Endothelial cell of umbilical vein (primary cell): Measurements from ENCODE around the gene NEK7. TPM values are rescaled to one million over a fixed set of nuclear protein-coding genes. Genes with fewer than 3 reads are reported as not detected.

Experiments
- BruUV-seq: library from RNA; stranded (reverse); fragments of 400-500 nt; replicated peaks from 2 replicates; lab custom pipeline; 2021; lab: Mats Ljungman, UMichigan
- CTCF ChIA-PET: fragments of 300-600, 350-600 bp; sonication (Branson Sonifier 250); formaldehyde crosslinking; loops from one replicate; lab custom pipeline; 2021; ENCODE audit warnings: antibody characterized with exemption, inconsistent platforms; lab: Charles Lee
- POLR2A ChIA-PET: fragments of 300-600, 350-600 bp; sonication (Branson Sonifier 250); formaldehyde crosslinking; loops from one replicate; lab custom pipeline; 2021; ENCODE audit warnings: antibody characterized with exemption, inconsistent platforms; lab: Charles Lee
- DNase-seq: peaks from one replicate; pipeline ENCODE4 v3.0.0-alpha.2; 2011; ENCODE audit warnings: low read depth, low spot score
- FAIRE-seq: peaks from 2 replicates; lab custom pipeline; 2011; peaks lifted over from hg19 to GRCh38; lab: Jason Lieb, UNC
- H2AFZ ChIP-seq: 2 replicates; pipeline ENCODE4 v1.6.0; 2012; ENCODE audit warnings: low read depth, low read length, control low read depth, inconsistent platforms
- H3K27ac ChIP-seq: 2 replicates; pipeline ENCODE4 v1.5.1; 2011; ENCODE audit warnings: low read depth, mild to moderate bottlenecking, control low read depth, low read length, moderate library complexity; ENCODE audit not compliant: insufficient read depth
- H3K27me3 ChIP-seq, 2 experiments: 2 replicates each; pipeline versions ENCODE4 v1.6.0 to v1.6.1; 2011; ENCODE audit warnings: low read length in 2 of 2, mixed read lengths in 1 of 2; ENCODE audit not compliant: control insufficient read depth in 2 of 2, insufficient read depth in 2 of 2
- H3K36me3 ChIP-seq, 2 experiments: 2 replicates in 1 of 2; 3 replicates in 1 of 2; pipeline ENCODE4 v1.5.1; 2011; ENCODE audit warnings: low read length in 2 of 2, mild to moderate bottlenecking in 1 of 2, moderate library complexity in 1 of 2; ENCODE audit not compliant: control insufficient read depth in 2 of 2, insufficient read depth in 2 of 2; ENCODE audit errors: extremely low read depth in 1 of 2
- H3K4me1 ChIP-seq: 3 replicates; pipeline ENCODE4 v1.5.1; 2011; ENCODE audit warnings: mild to moderate bottlenecking, low read length; ENCODE audit not compliant: control insufficient read depth, insufficient read depth; ENCODE audit errors: extremely low read depth
- H3K4me2 ChIP-seq: 2 replicates; pipeline ENCODE4 v1.6.1; 2011; ENCODE audit warnings: low read length, control low read depth, mixed read lengths; ENCODE audit not compliant: insufficient read depth
- H3K4me3 ChIP-seq, 3 experiments: fragments of 200-600 bp in 1 of 3; sonication (generic), shearing (Covaris generic) in 1 of 3; replicated peaks in 1 of 3; 2 replicates each; pipeline ENCODE4 v1.5.1; 2011 to 2016; ENCODE audit warnings: control low read depth in 3 of 3, low read length in 3 of 3, mild to moderate bottlenecking in 2 of 3, inconsistent platforms in 1 of 3, low read depth in 1 of 3, moderate library complexity in 1 of 3; ENCODE audit not compliant: insufficient read depth in 1 of 3
- H3K79me2 ChIP-seq: 2 replicates; pipeline ENCODE4 v1.6.0; 2012; ENCODE audit warnings: low read length, inconsistent platforms; ENCODE audit not compliant: control insufficient read depth, insufficient read depth
- H3K9ac ChIP-seq: replicated peaks from 2 replicates; pipeline ENCODE3; 2011; ENCODE audit warnings: low read length, control low read depth; ENCODE audit not compliant: insufficient read depth; ENCODE audit errors: extremely low read depth
- H3K9me1 ChIP-seq: replicated peaks from 3 replicates; pipeline ENCODE4 v1.6.0; 2011; ENCODE audit warnings: mild to moderate bottlenecking, low read length; ENCODE audit not compliant: control insufficient read depth, insufficient read depth; ENCODE audit errors: extremely low read depth
- H3K9me3 ChIP-seq: replicated peaks from 2 replicates; pipeline ENCODE4 v1.5.1; 2012; ENCODE audit warnings: low read length, inconsistent platforms; ENCODE audit not compliant: control insufficient read depth, insufficient read depth
- H4K20me1 ChIP-seq: replicated peaks from 2 replicates; pipeline ENCODE3; 2011; ENCODE audit warnings: mild to moderate bottlenecking, low read length; ENCODE audit not compliant: control insufficient read depth, insufficient read depth; ENCODE audit errors: extremely low read depth
- EZH2 ChIP-seq: IDR thresholded peaks from 2 replicates; pipeline ENCODE4 v1.6.1; 2012; ENCODE audit warnings: borderline replicate concordance, low read depth, mild to moderate bottlenecking, moderate library complexity, low read length, inconsistent platforms; ENCODE audit not compliant: severe bottlenecking
- FOS ChIP-seq: IDR thresholded peaks from 2 replicates; pipeline ENCODE4 v1.6.1; 2011; ENCODE audit warnings: mild to moderate bottlenecking, low read length, moderate library complexity, borderline replicate concordance; ENCODE audit not compliant: insufficient read depth
- GATA2 ChIP-seq: IDR thresholded peaks from 2 replicates; pipeline ENCODE4 v1.7.0; 2011; ENCODE audit warnings: low read depth, mild to moderate bottlenecking, moderate library complexity, mixed read lengths, low read length; ENCODE audit not compliant: insufficient read length, insufficient read depth
- JUN ChIP-seq: IDR thresholded peaks from 2 replicates; pipeline ENCODE4 v1.6.1; 2011; ENCODE audit warnings: borderline replicate concordance, low read depth; ENCODE audit not compliant: insufficient read length, insufficient read depth
- MYC ChIP-seq: IDR thresholded peaks from one replicate; pipeline ENCODE4 v1.6.1; 2011; ENCODE audit warnings: mild to moderate bottlenecking, low read depth, low read length
- POLR2A ChIP-seq: IDR thresholded peaks from 2 replicates; pipeline ENCODE4 v1.6.1; 2012; ENCODE audit warnings: low read depth, mild to moderate bottlenecking, control low read depth, low read length
- POLR2AphosphoS5 ChIP-seq: IDR thresholded peaks from 2 replicates; pipeline ENCODE4 v1.6.1; 2012; ENCODE audit warnings: low read depth, mild to moderate bottlenecking, control low read depth, low read length, moderate library complexity; ENCODE audit not compliant: insufficient read depth
- dilution Hi-C: fragments of 300-500 bp; cut with MboI; formaldehyde crosslinking; loops from one replicate; pipeline ENCODE4 v1.15.0; 2019; ENCODE audit warnings: low sequenced_read_pairs; ENCODE audit not compliant: extremely low pct_ligation_motif_present
- intact Hi-C: fragments of 100-400 bp; cut with micrococcal nuclease; formaldehyde crosslinking; loops from one replicate; pipeline ENCODE4 v1.10.0; 2022
- polyA plus RNA-seq, 4 experiments: library from polyadenylated mRNA; depleted of rRNA in 3 of 4; stranded (reverse) in 3 of 4; unstranded in 1 of 4; fragments of >200 nt; gene quantifications; 2 replicates each; pipeline versions ENCODE4 v1.2.1 to v1.2.3, GENCODE V29; 2011 to 2012; ENCODE audit warnings: missing spikeins in 1 of 4
- total RNA-seq: library from RNA; stranded (reverse); gene quantifications from 2 replicates; pipeline ENCODE4 v1.2.3, GENCODE V29; 2021
- TF ChIP-seq, protein P1 (sequence below): IDR thresholded peaks from 2 replicates; pipeline ENCODE4 v1.6.1; 2011; ENCODE audit not compliant: insufficient read depth, insufficient read length
- TF ChIP-seq, protein P2 (sequence below), 2 donors: IDR thresholded peaks; 1 replicate in 1 of 2; 2 replicates in 1 of 2; pipeline ENCODE4 v1.5.1; 2011; ENCODE audit warnings: low read length in 2 of 2, mild to moderate bottlenecking in 2 of 2, moderate library complexity in 2 of 2, control low read depth in 1 of 2, inconsistent platforms in 1 of 2, low read depth in 1 of 2; ENCODE audit not compliant: insufficient read depth in 1 of 2; ENCODE audit errors: extremely low read depth in 1 of 2

The NEK7 gene
- total and polyA plus RNA-seq, 2 donors (not counting 3 experiments of a cell fraction or from before 2014, with no cell fraction given), result 22.6 to 45.7 TPM

DNA sequence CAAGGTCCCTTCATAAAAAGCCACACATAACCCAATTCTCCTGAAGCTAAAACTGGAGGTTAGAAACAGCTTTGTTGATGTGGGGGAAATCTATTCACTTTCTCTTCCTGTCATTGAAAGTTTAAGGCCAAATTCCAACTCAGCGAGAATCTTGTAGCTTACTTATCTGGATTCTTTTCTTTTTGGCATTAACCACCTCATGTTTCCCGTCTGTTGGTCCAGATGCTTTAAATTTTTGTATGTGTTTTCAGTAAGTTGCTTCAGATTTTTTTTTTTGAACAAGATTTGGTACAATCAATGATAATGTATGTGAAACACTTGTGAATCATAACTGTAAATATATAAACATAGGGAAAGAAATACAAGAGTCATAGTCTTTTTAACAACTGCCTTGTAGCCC lies 33.7 kb upstream of the NEK7 start:
- no peaks in the 10 kb centered on the region for H3K9me3 ChIP-seq
- no peaks in the 10 kb centered on the region for H4K20me1 ChIP-seq
- intact Hi-C loops, result loop anchor here (1.0 to 2.0 kb wide), 2 partner anchors 28 to 34 kb away; no protein-coding TSS in a partner anchor
- dilution Hi-C loops, result no loop called here
- H3K4me3 ChIP-seq, result no peak overlapping the region
- ChIA-PET CTCF (interaction anchor here (0.6 to 2.3 kb wide), 7 partner anchors 8 to 342 kb away, joined by 3 to 15 read pairs (median 3); partner anchors contain the start of gene NEK7), POLR2A (interaction anchor here (0.6 to 0.9 kb wide), 2 partner anchors 33 to 787 kb away, joined by 3 to 5 read pairs; no protein-coding TSS in a partner anchor)
- peaks cover 40% of the 10 kb centered on the region for H3K4me1 ChIP-seq
- TF ChIP-seq, protein P1, sequence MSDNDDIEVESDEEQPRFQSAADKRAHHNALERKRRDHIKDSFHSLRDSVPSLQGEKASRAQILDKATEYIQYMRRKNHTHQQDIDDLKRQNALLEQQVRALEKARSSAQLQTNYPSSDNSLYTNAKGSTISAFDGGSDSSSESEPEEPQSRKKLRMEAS, result no peak
- TF ChIP-seq, protein P2, sequence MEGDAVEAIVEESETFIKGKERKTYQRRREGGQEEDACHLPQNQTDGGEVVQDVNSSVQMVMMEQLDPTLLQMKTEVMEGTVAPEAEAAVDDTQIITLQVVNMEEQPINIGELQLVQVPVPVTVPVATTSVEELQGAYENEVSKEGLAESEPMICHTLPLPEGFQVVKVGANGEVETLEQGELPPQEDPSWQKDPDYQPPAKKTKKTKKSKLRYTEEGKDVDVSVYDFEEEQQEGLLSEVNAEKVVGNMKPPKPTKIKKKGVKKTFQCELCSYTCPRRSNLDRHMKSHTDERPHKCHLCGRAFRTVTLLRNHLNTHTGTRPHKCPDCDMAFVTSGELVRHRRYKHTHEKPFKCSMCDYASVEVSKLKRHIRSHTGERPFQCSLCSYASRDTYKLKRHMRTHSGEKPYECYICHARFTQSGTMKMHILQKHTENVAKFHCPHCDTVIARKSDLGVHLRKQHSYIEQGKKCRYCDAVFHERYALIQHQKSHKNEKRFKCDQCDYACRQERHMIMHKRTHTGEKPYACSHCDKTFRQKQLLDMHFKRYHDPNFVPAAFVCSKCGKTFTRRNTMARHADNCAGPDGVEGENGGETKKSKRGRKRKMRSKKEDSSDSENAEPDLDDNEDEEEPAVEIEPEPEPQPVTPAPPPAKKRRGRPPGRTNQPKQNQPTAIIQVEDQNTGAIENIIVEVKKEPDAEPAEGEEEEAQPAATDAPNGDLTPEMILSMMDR (IDR thresholded peaks at IDR 0.05; ENCODE audit: extremely low read depth in 1 of 2, insufficient read depth in 1 of 2, low read depth in 1 of 2, low read length in 2 of 2), result no peak
- TF ChIP-seq FOS (no peak), EZH2 (no peak), GATA2 (no peak), POLR2A (no peak), MYC (no peak), JUN (no peak), POLR2AphosphoS5 (no peak)
- FAIRE-seq (peak; percentile 74), DNase-seq (peak; percentile 77)
- H3K79me2 ChIP-seq, result no peaks in the 10 kb centered on the region
- BruUV-seq, result no TSS peak
- peak overlapping the region; percentile 69 for H3K4me2 ChIP-seq
- H3K9ac ChIP-seq, result peak overlapping the region; percentile 5
- H3K9me1 ChIP-seq, result no peaks in the 10 kb centered on the region
- H3K36me3 ChIP-seq, result no peaks in the 10 kb centered on the region
- H3K27ac ChIP-seq, result peak overlapping the region; percentile 47
- H2AFZ ChIP-seq, result peak overlapping the region; percentile 33
- no peaks in the 10 kb centered on the region for H3K27me3 ChIP-seq
